Esophagus muscularis mucosa (tissue), 4 donors: ENCODE data around the gene RUSC1. TPM values are rescaled to one million over a fixed set of nuclear protein-coding genes. Genes with fewer than 3 reads are reported as not detected.
A peak's percentile ranks its signal among the peaks of the same experiment; 100 is the strongest.

ENCODE experiments used
- DNase-seq: peaks from one replicate; pipeline ENCODE4 v3.0.0-alpha.2; 2017; ENCODE audit errors: extremely low spot score
- H3K27ac ChIP-seq, 4 donors: fragments of 200-600 bp; sonication (generic); replicated peaks in 1 of 4; 1 replicate in 3 of 4; 2 replicates in 1 of 4; pipeline ENCODE4 v1.5.1; 2016 to 2019; ENCODE audit warnings: mild to moderate bottlenecking in 1 of 4
- H3K27me3 ChIP-seq, 4 donors: fragments of 200-600 bp; sonication (generic); one replicate each; pipeline versions ENCODE4 v1.5.1 to v1.6.0; 2016 to 2019
- H3K36me3 ChIP-seq, 4 donors: fragments of 200-600 bp; sonication (generic); one replicate each; pipeline ENCODE4 v1.5.1; 2016 to 2019
- H3K4me1 ChIP-seq, 4 donors: fragments of 200-600 bp; sonication (generic); one replicate each; pipeline ENCODE4 v1.5.1; 2016 to 2019
- H3K4me3 ChIP-seq, 4 donors: fragments of 200-600 bp; sonication (generic); 1 replicate in 2 of 4; 2 replicates in 2 of 4; pipeline ENCODE4 v1.5.1; 2016 to 2019; ENCODE audit warnings: mild to moderate bottlenecking in 4 of 4, moderate library complexity in 1 of 4
- H3K9me3 ChIP-seq, 4 donors: fragments of 200-600 bp; sonication (generic); 1 replicate in 3 of 4; 2 replicates in 1 of 4; pipeline ENCODE4 v1.5.1; 2016 to 2019
- EP300 ChIP-seq: sonication (generic); formaldehyde crosslinking; IDR thresholded peaks from one replicate; pipeline ENCODE4 v1.6.1; 2017; ENCODE audit warnings: antibody characterized with exemption
- POLR2A ChIP-seq: fragments of 450-650 bp; IDR thresholded peaks from one replicate; pipeline ENCODE4 v1.6.1; 2017; ENCODE audit warnings: antibody characterized with exemption, moderate library complexity, mild to moderate bottlenecking, low read depth
- POLR2AphosphoS5 ChIP-seq, 2 donors: sonication (generic); formaldehyde crosslinking; IDR thresholded peaks; one replicate each; pipeline ENCODE4 v1.6.1; 2017; ENCODE audit warnings: antibody characterized with exemption in 2 of 2
- WGBS: methylation state at CpG from one replicate; pipeline ENCODE4 v1.1.5; 2018; 5-methylcytosine and 5-hydroxymethylcytosine counted together
- intact Hi-C: fragments of 100-400 bp; cut with DNase I; formaldehyde crosslinking; loops from one replicate; pipeline ENCODE4 v1.15.1; 2023
- total RNA-seq, 4 donors: library from RNA; depleted of rRNA; stranded (reverse); fragments of >200 nt; gene quantifications; one replicate each; pipeline versions ENCODE4 v1.1.0 to v1.2.1, GENCODE V29; 2016
- TF ChIP-seq, protein P1 (sequence below), 3 experiments: fragments of 200-600 bp in 2 of 3; fragments of 450-650 bp in 1 of 3; sonication (generic) in 2 of 3; IDR thresholded peaks; one replicate each; pipeline ENCODE4 v1.5.1; 2017 to 2019; ENCODE audit warnings: antibody characterized with exemption in 3 of 3, mild to moderate bottlenecking in 2 of 3, moderate library complexity in 1 of 3

The RUSC1 gene
- total RNA-seq, 4 donors from 2014 or later: 15.6 to 35.4 (median 27.2) TPM

DNA sequence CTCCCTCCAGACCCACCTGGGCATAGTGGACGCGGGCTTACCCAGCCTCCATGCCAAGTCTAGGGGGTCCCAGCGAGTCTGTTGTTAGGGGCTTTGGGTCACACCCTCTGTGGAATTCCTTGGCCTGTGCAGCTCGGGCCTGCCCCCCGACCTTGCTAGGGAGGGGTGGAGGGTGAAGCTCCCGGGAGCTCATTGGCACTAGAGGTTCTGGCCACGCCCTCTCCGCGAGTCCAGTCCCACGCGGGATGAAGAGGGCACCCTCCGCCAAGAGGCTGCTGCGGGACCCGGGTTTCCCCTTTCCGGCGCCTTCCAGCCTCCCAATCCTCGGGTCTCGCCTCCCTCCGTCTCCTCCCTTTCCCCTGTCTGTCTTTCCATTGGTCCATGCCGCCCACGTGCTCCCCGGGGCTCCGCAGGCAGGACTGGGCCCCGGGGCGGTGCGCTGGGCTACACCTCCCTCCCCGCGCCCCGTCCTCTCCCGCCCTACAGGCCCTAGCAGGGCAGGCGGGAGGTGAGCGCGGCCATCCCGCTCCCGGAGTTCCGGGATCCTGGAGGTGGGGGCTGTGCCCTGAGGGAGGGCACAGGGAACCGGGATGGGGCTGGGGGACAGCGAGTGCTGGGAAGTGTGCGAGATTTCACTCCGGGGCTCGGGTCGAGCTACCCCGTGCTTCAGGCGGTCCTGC lies 3.5 kb downstream of the RUSC1 start:
- Histone ChIP-seq H3K27ac (peak overlapping the region; percentile 99), H3K4me1 (peaks cover 28 to 74% (median 59%) of the 10 kb centered on the region in 4 donors), H3K36me3 (peaks cover 3 to 38% (median 19%) of the 10 kb centered on the region in 4 donors), H3K4me3 (peak overlapping the region; percentile 68 to 94 (median 84)), H3K9me3 (no peaks in the 10 kb centered on the region), H3K27me3 (no peaks in the 10 kb centered on the region)
- peak; percentile 99 for DNase-seq
- WGBS: 2% methylated on average over 24 of the region's 44 CpGs
- intact Hi-C loops: loop anchor here (2.0 kb wide), 1 partner anchor 73 kb away; no protein-coding TSS in a partner anchor
- no peak for TF ChIP-seq EP300
- TF ChIP-seq POLR2AphosphoS5 (IDR thresholded peaks at IDR 0.05): peak; percentile 89 to 95
- peak; percentile 82 for TF ChIP-seq POLR2A
- TF ChIP-seq, protein P1, sequence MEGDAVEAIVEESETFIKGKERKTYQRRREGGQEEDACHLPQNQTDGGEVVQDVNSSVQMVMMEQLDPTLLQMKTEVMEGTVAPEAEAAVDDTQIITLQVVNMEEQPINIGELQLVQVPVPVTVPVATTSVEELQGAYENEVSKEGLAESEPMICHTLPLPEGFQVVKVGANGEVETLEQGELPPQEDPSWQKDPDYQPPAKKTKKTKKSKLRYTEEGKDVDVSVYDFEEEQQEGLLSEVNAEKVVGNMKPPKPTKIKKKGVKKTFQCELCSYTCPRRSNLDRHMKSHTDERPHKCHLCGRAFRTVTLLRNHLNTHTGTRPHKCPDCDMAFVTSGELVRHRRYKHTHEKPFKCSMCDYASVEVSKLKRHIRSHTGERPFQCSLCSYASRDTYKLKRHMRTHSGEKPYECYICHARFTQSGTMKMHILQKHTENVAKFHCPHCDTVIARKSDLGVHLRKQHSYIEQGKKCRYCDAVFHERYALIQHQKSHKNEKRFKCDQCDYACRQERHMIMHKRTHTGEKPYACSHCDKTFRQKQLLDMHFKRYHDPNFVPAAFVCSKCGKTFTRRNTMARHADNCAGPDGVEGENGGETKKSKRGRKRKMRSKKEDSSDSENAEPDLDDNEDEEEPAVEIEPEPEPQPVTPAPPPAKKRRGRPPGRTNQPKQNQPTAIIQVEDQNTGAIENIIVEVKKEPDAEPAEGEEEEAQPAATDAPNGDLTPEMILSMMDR (IDR thresholded peaks at IDR 0.05): peak in 1 of 3 experiments; percentile 25

GRCh38 chr1:155324717-155325602 lies 4.3 kb downstream of the RUSC1 start:
- H3K9me3 ChIP-seq: no peaks in the 10 kb centered on the region
- intact Hi-C loops: loop anchor here (2.0 kb wide), 1 partner anchor 74 kb away; no protein-coding TSS in a partner anchor
- no peak for DNase-seq
- H3K36me3 ChIP-seq: peaks cover 9 to 41% (median 21%) of the 10 kb centered on the region in 4 donors
- H3K4me3 ChIP-seq: peak overlapping the region; percentile 68 to 94 (median 84)
- peak overlapping the region; percentile 99 for H3K27ac ChIP-seq
- 5% methylated on average over 18 of the region's 59 CpGs for WGBS
- TF ChIP-seq POLR2AphosphoS5 (IDR thresholded peaks at IDR 0.05): peak in 1 of 2 donors; percentile 20
- TF ChIP-seq POLR2A: no peak
- TF ChIP-seq, protein P1 (IDR thresholded peaks at IDR 0.05): peak; percentile 37 to 56 (median 54)
- H3K27me3 ChIP-seq: no peaks in the 10 kb centered on the region
- H3K4me1 ChIP-seq: peaks cover 28 to 68% (median 56%) of the 10 kb centered on the region in 4 donors

GRCh38 chr1:155325603-155325893 lies 4.9 kb downstream of the RUSC1 start:
- intact Hi-C loops: loop anchor here (2.0 kb wide), 1 partner anchor 75 kb away; no protein-coding TSS in a partner anchor
- H3K27me3 ChIP-seq: no peaks in the 10 kb centered on the region
- H3K36me3 ChIP-seq: peaks cover 15 to 47% (median 27%) of the 10 kb centered on the region in 4 donors
- TF ChIP-seq, protein P1 (IDR thresholded peaks at IDR 0.05): no peak
- TF ChIP-seq POLR2AphosphoS5 (IDR thresholded peaks at IDR 0.05) (no peak), EP300 (no peak), POLR2A (no peak)
- WGBS: 88% methylated on average over 2 of the region's 6 CpGs
- H3K4me3 ChIP-seq: peak overlapping the region; percentile 68 to 94 (median 84)
- peaks cover 23 to 62% (median 50%) of the 10 kb centered on the region in 4 donors for H3K4me1 ChIP-seq
- no peaks in the 10 kb centered on the region for H3K9me3 ChIP-seq
- DNase-seq: no peak
- H3K27ac ChIP-seq: peak overlapping the region; percentile 99

DNA sequence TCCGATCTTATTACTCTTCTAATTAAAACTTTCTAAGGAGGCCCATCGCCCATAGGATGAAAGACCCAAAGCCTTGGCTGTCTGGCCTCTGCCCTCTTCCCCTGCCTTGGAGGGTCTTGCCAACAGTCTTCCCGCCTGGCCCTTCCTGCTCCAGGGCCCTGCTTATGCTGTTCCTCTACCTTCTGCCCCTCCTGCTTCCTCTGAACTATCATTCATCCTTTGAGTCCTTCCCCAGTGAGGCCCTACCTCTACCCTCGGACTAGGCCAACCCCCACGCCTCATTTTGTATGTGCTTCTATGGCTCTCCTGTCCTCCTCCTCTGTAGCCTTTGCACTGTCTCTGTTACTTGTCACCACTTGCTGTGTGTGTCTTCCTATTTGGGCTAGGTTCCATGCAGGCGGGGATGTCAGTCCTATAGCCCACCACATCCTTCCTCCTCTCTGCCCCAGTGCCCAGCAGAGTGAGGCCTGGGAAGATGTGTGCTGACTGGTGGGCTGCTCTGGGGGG lies 5.4 kb downstream of the RUSC1 start:
- H3K4me1 ChIP-seq: peaks cover 23 to 57% (median 45%) of the 10 kb centered on the region in 4 donors
- no peak overlapping the region for H3K4me3 ChIP-seq
- H3K9me3 ChIP-seq: no peaks in the 10 kb centered on the region
- intact Hi-C loops: no loop called here
- peak overlapping the region in 2 of 4 donors; percentile 99 for H3K27ac ChIP-seq
- TF ChIP-seq EP300 (no peak), POLR2A (no peak), POLR2AphosphoS5 (IDR thresholded peaks at IDR 0.05) (no peak)
- TF ChIP-seq, protein P1 (IDR thresholded peaks at IDR 0.05): no peak
- peaks cover 20 to 53% (median 31%) of the 10 kb centered on the region in 4 donors for H3K36me3 ChIP-seq
- WGBS: 78% methylated on average over 6 of the region's 6 CpGs
- H3K27me3 ChIP-seq: no peaks in the 10 kb centered on the region
- DNase-seq: no peak
